ENCODE measurements around the gene CYP2D6.
"Not testable (repeated sequence)": the region's sequence is repeated elsewhere in the genome, so short reads cannot be mapped to it uniquely, and the experiment has no call there.

Gene CYP2D6

GRCh38 chr22:42130639-42131431 lies at the start of gene CYP2D6:
Gene CYP2D6, minus strand, starts transcription at chr22:42130810. Its CDS starts 19 bp downstream, at chr22:42130791.
- DNase-seq, result not testable (repeated sequence)

DNA sequence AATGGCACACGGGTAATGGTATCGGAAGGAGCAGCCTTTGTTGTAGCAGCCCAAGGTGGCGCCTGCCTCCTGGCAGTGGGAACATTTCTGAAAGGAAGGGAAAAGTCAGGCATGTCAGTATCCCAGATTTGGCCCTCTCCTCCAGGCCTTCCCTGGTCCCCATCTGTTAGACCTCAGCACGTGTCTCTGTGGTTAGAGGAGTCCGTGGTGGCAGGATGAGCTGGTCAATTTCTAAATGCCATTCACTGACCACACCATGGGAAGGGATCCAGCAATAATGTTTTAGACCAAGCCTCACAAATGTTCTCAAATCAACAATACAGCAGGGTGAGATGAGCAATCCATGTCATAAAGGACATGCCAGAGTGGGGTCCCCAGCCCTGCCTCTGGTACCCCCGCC lies 49.0 kb upstream of the CYP2D6 start:
- DNase-seq, result no peak

- no peak for DNase-seq
These were observed 48.4 kb upstream of the CYP2D6 start for GRCh38 chr22:42178910-42179519.

GRCh38 chr22:42177891-42178336 lies 47.3 kb upstream of the CYP2D6 start:
- no peak for DNase-seq

DNA sequence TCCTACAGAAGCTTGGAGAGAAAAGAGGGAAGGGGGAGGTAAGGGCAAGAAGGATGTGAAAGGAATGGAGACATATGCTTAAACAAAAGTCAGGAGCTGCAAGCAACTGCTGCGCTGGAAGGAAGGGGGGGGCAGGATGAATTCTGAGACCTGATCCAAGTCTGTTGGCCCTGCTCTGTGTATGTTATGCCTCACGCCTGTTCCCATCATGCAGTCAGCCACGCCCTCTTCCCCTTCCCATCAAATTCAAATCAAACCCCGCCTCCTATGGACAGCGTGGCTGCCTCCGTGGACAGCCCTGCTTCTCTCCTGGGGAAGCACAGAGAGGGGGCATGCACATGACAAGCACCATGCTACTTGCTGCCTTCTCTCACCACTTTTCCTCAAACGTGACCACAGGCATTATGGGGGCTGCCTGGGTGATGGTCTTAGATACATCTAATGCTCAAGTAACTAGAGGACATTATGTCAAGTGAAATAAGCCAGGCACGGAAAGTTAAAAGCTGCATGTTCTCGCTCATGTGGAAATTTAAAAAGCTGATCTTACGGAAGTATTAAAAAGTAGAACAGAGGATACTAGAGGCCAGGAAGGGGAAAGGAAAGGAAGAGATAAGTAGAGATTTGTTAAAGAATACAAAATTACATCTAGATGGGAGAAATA lies 45.8 kb upstream of the CYP2D6 start:
- DNase-seq, result no peak

DNA sequence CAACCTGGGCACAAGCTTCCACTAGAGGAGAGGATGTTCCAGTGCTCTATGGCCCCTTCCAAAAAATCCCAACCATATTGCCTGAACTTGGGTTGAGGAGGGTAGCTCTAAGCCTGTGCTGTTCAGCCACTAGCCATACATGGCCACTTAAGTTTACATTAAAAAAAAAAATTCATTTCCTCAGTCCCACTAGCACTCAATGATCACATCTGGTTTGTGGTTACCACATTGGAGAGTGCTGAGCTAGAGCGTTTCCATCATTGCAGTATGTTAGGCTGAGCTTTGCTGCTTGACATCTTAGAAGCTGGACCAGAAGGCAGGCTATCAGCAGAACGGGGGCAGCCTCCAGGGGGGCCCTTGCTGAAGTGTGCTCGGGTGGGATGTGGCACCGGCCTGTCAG lies 43.5 kb upstream of the CYP2D6 start:
- no peak for DNase-seq

- no peak for DNase-seq
These were observed 42.7 kb upstream of the CYP2D6 start for GRCh38 chr22:42173183-42173926.

DNA sequence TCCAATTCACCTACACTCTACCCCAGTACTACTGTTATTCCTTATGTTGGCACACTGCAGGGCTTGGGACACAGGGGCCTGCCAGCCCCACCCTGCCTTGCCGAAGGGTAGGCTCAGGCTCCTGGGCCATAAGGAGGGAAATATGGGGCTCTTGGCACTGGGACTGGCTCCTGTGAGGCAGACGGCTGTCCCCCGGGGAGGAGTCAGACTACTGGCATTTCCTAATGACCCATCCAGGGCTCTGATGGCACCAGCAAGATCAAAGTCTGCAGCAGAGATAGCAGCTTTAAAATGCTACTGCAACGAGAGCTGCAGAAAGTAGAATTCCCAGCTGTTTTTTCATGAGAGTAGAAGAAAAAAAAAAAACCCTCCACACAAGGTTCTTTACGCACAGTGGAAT lies 42.2 kb upstream of the CYP2D6 start:
- peak in 1 of 2 experiments; percentile 21 for DNase-seq

GRCh38 chr22:42171946-42172719 lies 41.5 kb upstream of the CYP2D6 start:
- no peak for DNase-seq

- peak; percentile 7 to 67 for DNase-seq
These were observed 40.8 kb upstream of the CYP2D6 start for GRCh38 chr22:42171417-42171816.

DNA sequence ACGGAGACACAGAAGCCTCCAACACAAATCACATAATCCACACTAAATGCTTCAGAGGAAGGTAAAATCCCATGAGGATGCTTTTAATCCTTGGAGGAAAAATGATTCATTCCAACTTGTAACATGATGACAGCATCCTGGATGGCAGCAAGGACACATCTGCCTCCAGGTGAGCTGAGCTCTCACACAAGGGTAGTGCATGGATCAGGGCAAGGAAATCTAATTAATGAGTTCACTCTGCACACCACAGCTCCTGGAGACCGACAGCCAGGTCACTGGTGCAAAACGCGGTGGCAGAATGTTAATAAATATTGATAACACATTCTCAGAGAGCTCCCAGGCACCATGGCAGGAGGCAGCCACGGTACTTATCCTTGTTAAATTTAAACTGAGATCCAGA lies 40.3 kb upstream of the CYP2D6 start:
- DNase-seq, result peak; percentile 5 to 77

DNA sequence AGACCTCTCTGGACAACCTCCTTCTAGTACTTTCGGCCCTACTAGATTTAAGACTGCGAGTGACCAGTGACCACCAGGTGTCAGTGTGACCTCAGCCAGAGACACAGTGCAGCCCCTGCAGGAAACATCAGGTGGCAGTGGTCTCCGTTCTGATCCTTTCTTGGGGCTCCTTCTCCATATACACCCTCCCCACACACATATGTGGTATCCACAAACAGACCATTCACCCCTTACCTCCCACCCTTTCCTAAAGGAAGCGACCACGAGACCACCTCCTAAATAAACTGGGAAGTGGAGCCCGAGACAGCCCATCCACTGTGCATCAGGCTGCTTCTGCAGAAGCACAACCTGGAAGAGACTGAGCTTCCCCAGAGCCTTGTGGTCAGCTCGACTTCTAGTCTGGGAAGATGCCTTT lies 38.5 kb upstream of the CYP2D6 start:
- DNase-seq, result peak; percentile 60 to 80

DNA sequence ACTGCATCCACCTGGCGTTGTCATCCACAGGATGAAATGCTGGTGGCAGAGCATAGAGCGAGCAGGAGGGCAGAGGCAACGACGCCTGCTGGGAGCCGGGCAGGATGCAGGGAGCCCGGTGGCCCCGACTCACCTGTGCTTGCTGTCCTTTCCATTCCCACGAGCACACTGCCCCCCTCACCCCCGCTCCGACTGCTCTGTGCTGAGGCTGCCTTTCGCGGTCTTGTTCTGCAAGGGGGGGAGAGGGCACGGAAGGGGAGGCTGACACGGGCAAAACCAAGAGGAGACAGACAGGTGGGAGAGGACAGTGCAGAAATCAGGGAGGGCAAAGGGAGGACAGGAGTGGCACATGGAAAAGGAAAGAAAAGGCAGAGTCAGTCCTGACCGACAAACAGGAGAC lies 37.9 kb upstream of the CYP2D6 start:
- DNase-seq, result no peak

DNA sequence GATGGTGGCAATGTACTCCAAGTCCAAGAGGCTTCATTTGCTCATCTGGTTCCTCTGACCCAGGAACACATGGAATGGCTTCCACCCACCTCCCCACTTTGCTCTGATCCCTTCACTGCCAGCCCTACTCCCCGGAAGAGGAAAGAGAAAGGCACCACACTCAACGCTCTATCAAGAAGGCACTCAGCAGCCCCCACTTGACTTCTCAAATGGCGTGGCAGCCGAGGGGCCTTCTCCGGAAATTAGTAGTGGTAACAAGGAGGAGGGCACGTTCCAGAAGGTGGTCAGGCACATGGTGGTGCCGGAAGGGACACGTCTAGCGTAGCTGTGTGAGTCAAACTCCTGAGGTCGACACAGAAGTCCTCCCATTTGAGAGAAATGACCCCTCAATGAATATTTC lies 36.5 kb upstream of the CYP2D6 start:
- DNase-seq, result no peak

DNA sequence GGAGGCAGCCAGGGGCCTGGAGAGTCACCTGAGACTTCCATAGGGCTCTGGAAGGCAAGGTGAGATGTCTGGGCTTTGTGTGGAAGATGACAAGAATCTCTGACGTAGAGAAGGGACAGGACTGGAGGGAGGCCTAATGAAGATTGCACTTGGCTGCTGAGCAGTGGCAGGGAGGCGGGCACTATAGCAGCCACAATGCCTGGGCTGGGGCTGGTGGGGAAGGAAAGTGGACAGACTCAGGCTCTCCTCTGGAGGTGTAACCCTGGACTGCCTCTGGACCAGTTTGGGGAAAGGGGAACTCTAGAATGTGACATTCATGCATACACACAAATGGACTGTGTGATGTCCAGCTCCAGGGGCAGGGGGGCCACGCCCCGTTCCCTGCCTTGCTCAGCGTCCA lies 34.3 kb upstream of the CYP2D6 start:
- no peak for DNase-seq

GRCh38 chr22:42163515-42163914 lies 32.9 kb upstream of the CYP2D6 start:
- DNase-seq, result no peak

GRCh38 chr22:42162728-42163489 lies 32.3 kb upstream of the CYP2D6 start:
- no peak for DNase-seq

- no peak for DNase-seq
These were observed 30.5 kb upstream of the CYP2D6 start for GRCh38 chr22:42160830-42161696.

DNA sequence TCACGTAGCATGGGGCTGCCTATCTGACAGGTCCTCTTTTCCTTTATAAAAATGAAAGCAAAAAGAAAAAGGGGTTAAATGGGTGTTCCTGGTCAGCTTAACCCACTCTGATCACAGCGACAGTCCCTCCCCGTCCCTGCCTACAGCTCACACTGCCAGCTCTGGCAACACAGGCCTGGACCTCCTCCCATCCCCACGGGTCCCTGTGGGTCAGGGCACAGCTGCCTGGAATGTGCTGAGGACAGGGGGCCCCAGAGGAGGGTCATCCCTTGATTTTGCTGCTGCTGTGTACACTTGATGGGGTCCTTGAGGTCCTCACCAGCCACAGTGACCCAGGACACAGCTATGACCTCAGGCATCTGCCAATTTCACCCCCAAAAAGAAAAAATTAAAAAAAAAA lies 29.6 kb upstream of the CYP2D6 start:
- no peak for DNase-seq

- DNase-seq, result no peak
These were observed 28.0 kb upstream of the CYP2D6 start for GRCh38 chr22:42158456-42159132.

Measured in NCI-H524 (cell line).